Measurements from ENCODE around the gene LRRC18. TPM values are rescaled to one million over a fixed set of nuclear protein-coding genes. Genes with fewer than 3 reads are reported as not detected.

LRRC18 gene
- total RNA-seq, 1 donor from 2014 or later, result not detected

GRCh38 chr10:48872234-48872633, 67.4 kb downstream of the LRRC18 start:
- Histone ChIP-seq H3K36me3 (ENCODE audit: control insufficient read depth, insufficient read depth, low read length) (no peaks in the 10 kb centered on the region), H3K27me3 (ENCODE audit: control insufficient read depth, insufficient read depth, low read length) (no peaks in the 10 kb centered on the region), H3K4me3 (ENCODE audit: low read depth, low read length) (no peak overlapping the region)
- no peak for DNase-seq (ENCODE audit: low read depth)
- TF ChIP-seq CTCF (IDR thresholded peaks at IDR 0.05; ENCODE audit: insufficient read depth, low read length, poor library complexity, severe bottlenecking), result no peak

Other genes with a start within 250 kb of the LRRC18 start
- 0.50 and 0.68 TPM in 2 replicates for gene VSTM4, start 175.7 kb upstream of the LRRC18 start, total RNA-seq
- gene FAM170B, start 194.2 kb upstream of the LRRC18 start, total RNA-seq, result not detected in 2 replicates
- gene TMEM273, start 248.6 kb upstream of the LRRC18 start, total RNA-seq, result 0.42 and 6.3 TPM in 2 replicates